RWPE2 (cell line): ENCODE measurements around the gene TNIP3.

Experiments used
- ATAC-seq: fragments of 200-7000 bp; cut with Tn5 transposase; 3 replicates; pipeline ENCODE4 v1.9.1; 2021; ENCODE audit warnings: low read depth
- DNase-seq: peaks from one replicate; pipeline ENCODE4 v3.0.0-alpha.2; 2020; ENCODE audit warnings: low spot score
- H3K27ac ChIP-seq: fragments of 450-650 bp; 2 replicates; pipeline ENCODE4 v1.5.1; 2017; ENCODE audit warnings: mild to moderate bottlenecking; ENCODE audit not compliant: poor library complexity, severe bottlenecking
- H3K27me3 ChIP-seq: fragments of 250-450 bp; sonication (Bioruptor Pico); 2 replicates; pipeline ENCODE4 v1.5.1; 2021; ENCODE audit warnings: mild to moderate bottlenecking, moderate library complexity; ENCODE audit not compliant: insufficient read depth, poor library complexity, severe bottlenecking
- H3K36me3 ChIP-seq: fragments of 250-450 bp; sonication (Bioruptor Pico); 2 replicates; pipeline ENCODE4 v1.5.1; 2020; ENCODE audit warnings: low read depth, mild to moderate bottlenecking, moderate library complexity
- H3K4me1 ChIP-seq: fragments of 250-450 bp; sonication (Bioruptor Pico); 2 replicates; pipeline ENCODE4 v1.5.1; 2021; ENCODE audit warnings: mild to moderate bottlenecking, moderate library complexity; ENCODE audit not compliant: insufficient read depth, poor library complexity, severe bottlenecking
- H3K4me3 ChIP-seq: fragments of 250-450 bp; sonication (Bioruptor Pico); 2 replicates; pipeline ENCODE4 v1.5.1; 2021; ENCODE audit warnings: mild to moderate bottlenecking, moderate library complexity; ENCODE audit not compliant: severe bottlenecking
- H3K9me3 ChIP-seq: fragments of 250-450 bp; sonication (Bioruptor Pico); 2 replicates; pipeline ENCODE4 v1.5.1; 2021; ENCODE audit warnings: mild to moderate bottlenecking, moderate library complexity; ENCODE audit not compliant: severe bottlenecking
- TF ChIP-seq, protein P1 (sequence below): fragments of 450-650 bp; IDR thresholded peaks from one replicate; pipeline ENCODE4 v1.5.1; 2017; ENCODE audit warnings: mild to moderate bottlenecking, moderate library complexity; ENCODE audit not compliant: poor library complexity, severe bottlenecking

The TNIP3 gene

DNA sequence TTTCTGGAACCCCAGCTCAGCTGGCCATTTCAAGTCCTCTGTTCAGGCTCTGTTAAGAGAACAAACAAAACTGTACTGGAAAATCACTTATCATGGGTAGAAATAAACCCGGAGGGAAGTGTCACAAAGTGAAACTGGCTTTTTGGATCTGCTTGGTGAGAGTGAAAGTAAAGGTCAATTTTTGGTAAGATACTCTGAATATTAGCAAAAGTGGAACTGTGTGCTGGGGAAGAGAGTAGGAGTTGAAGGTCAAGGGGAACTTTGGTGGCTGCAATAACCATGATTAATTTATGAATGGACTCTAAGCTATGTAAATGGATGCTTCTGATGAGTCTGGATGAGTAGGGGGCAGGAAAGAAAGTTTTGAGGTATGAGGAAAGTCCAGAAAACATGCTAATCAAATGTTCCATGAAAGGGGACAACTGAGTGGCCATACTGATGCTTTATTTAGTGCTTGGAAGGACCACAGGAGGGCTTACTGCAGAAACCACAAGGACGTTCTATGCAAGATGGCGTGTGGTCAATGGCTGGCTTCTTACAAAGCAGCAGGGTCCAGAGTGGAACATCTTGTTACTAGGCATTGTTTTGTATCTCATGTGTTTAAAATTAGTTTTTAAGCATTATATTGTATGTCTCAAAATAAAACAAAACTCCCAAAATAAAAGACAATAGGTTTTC lies 36.8 kb upstream of the TNIP3 start:
- Histone ChIP-seq H3K4me1 (no peaks in the 10 kb centered on the region), H3K27ac (no peak overlapping the region), H3K27me3 (no peaks in the 10 kb centered on the region), H3K9me3 (no peaks in the 10 kb centered on the region), H3K36me3 (no peaks in the 10 kb centered on the region), H3K4me3 (no peak overlapping the region)
- no peak for DNase-seq
- ATAC-seq = no peak
- TF ChIP-seq, protein P1, sequence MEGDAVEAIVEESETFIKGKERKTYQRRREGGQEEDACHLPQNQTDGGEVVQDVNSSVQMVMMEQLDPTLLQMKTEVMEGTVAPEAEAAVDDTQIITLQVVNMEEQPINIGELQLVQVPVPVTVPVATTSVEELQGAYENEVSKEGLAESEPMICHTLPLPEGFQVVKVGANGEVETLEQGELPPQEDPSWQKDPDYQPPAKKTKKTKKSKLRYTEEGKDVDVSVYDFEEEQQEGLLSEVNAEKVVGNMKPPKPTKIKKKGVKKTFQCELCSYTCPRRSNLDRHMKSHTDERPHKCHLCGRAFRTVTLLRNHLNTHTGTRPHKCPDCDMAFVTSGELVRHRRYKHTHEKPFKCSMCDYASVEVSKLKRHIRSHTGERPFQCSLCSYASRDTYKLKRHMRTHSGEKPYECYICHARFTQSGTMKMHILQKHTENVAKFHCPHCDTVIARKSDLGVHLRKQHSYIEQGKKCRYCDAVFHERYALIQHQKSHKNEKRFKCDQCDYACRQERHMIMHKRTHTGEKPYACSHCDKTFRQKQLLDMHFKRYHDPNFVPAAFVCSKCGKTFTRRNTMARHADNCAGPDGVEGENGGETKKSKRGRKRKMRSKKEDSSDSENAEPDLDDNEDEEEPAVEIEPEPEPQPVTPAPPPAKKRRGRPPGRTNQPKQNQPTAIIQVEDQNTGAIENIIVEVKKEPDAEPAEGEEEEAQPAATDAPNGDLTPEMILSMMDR = no peak

DNA sequence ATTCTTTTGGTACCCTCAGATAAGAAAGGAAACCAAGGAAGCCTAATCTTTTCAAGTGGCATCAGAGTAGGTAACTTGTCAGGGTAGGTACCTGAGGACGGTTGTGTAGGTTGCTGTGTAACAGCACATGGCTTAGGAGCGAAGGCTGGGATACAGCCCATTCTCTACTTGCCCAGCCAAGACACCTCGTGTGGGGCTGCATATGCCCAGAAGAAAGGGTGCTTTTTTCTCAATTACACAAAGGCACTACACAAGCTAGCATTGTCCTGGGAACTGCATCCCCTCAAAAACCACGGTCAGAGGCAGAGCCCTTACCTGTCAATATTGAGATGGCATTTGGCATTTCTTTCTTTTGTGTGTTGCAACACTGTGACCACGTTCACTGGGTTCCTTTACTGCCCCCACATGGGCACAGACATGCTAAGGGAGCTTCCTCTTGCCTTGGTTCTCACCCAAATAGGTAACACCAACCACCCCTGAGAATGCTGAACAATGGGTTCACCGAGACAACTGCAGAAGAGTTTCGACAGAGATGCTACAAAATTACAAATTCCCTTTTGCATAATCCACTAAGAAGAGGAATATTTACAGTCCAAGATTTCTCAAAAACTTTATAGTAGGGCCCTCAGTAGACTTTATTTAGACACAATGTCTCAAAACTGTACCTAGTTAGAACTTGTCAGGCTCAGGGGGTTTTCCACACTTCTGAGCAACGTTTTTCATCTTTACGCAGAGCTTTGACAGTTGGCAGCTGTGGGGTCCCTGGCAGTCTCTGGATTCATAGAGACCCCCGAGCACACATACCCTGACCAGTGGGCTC lies 35.8 kb upstream of the TNIP3 start:
- Histone ChIP-seq H3K9me3 (no peaks in the 10 kb centered on the region), H3K36me3 (no peaks in the 10 kb centered on the region), H3K4me3 (no peak overlapping the region), H3K27ac (no peak overlapping the region), H3K4me1 (no peaks in the 10 kb centered on the region), H3K27me3 (no peaks in the 10 kb centered on the region)
- DNase-seq = no peak
- ATAC-seq = no peak
- TF ChIP-seq, protein P1 = no peak

DNA sequence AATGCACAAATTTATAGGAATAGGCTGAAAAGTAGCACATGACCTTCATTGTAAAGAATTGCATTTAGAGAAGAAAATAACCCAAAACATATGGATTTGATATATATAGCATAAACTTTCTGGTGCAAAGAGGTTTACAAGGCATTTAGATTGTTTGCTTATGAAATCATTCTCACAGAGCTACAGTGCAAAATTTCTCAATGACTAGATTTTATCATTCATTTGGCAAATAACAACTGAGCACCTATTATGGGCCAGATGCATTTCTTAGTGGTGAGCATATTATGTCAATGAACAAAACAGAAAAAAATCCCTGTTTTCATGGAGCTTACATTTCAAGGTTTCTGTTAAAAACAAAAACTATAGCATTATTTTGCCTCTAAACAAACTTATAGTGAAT lies 34.1 kb upstream of the TNIP3 start:
- Histone ChIP-seq H3K9me3 (no peaks in the 10 kb centered on the region), H3K27me3 (no peaks in the 10 kb centered on the region), H3K4me3 (no peak overlapping the region), H3K27ac (no peak overlapping the region), H3K36me3 (no peaks in the 10 kb centered on the region), H3K4me1 (no peaks in the 10 kb centered on the region)
- TF ChIP-seq, protein P1 = no peak
- ATAC-seq (no peak), DNase-seq (no peak)

DNA sequence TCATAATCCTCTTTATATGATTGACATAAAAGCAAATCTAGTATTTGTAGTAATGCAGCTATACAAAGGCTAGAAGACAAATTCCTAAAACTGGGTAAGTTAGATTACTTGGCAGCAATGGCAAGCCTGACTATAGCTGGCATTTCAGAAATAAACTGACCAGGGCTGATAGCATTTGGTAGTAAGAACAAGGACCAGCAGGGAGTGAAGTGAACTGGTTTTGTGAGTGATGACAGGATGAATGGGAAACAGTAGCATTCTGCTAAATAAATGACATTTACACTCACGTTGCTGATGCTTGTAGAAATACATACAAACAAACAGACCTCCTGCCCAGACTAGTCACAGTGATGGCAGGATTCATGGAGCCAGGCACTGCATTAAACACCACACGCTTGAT lies 31.5 kb upstream of the TNIP3 start:
- Histone ChIP-seq H3K9me3 (no peaks in the 10 kb centered on the region), H3K27ac (no peak overlapping the region), H3K36me3 (no peaks in the 10 kb centered on the region), H3K4me3 (no peak overlapping the region), H3K4me1 (no peaks in the 10 kb centered on the region), H3K27me3 (no peaks in the 10 kb centered on the region)
- DNase-seq (no peak), ATAC-seq (no peak)
- TF ChIP-seq, protein P1 = no peak

DNA sequence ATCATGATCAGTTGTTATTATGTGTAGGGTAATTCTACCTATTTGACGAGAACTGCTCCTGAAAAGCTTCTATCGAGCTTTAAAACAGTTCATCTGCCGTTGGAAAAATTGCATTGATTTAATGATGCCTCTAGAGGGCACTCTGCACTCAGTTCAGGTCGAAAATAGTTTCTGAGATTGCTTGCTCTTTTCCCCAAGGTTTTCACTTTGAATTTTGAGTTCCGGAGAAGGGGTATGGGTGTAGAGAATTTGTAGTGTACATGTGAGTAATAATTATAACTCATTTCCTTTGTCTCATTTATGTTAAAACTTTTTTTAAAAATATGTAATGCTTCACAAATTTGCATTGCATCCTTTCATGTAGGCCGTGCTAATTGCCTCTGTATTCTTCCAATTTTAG lies 28.4 kb upstream of the TNIP3 start:
- DNase-seq (no peak), ATAC-seq (no peak)
- TF ChIP-seq, protein P1 = peak; percentile 89
- H3K36me3 ChIP-seq = no peaks in the 10 kb centered on the region
- no peak overlapping the region for H3K27ac ChIP-seq
- no peaks in the 10 kb centered on the region for H3K9me3 ChIP-seq
- H3K4me1 ChIP-seq = no peaks in the 10 kb centered on the region
- H3K27me3 ChIP-seq = no peaks in the 10 kb centered on the region
- no peak overlapping the region for H3K4me3 ChIP-seq
